Measurements from ENCODE around the gene FUNDC2. TPM values are rescaled to one million over a fixed set of nuclear protein-coding genes. Genes with fewer than 3 reads are reported as not detected.
A peak's percentile ranks its signal among the peaks of the same experiment; 100 is the strongest.

Gene FUNDC2
- total and polyA plus RNA-seq, 12 donors, result 71.5 to 210 (median 113) TPM

DNA sequence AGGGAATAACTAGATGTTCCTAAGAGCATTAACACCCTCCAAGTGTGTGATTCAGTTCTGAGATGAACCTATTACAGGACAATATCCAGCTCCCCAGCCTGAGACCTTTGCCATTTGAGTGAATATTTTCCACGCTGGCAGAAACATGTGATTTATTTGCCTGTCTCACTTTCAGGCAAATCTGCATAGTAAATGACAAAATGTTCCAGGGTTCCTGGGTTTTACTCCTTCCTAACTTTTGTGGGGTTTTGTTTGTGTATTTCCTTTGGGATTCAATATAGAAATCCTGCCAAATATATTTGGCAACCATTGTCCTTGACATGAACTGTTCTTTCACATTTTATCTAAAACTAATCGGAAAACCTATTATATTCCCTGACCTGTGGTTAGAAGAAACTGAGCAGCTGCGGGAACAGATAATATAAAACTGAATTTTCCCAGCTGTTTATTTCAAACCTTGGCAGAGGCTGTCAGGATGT is 16.6 kb upstream of the FUNDC2 start:
- DNase-seq, result peak in 4 of 7 donors; percentile 32 to 56 (median 38)
- Histone ChIP-seq H3K27me3 (no peaks in the 10 kb centered on the region), H3K4me3 (no peak overlapping the region), H3K9me3 (replicated peaks in 1 of 3) (no peaks in the 10 kb centered on the region), H3K4me1 (replicated peaks in 1 of 2) (peaks cover 7 to 21% of the 10 kb centered on the region in 2 donors), H3K36me3 (replicated peaks in 1 of 2) (no peaks in the 10 kb centered on the region), H3K27ac (peak overlapping the region in 4 of 5 donors; percentile 17 to 77 (median 62))
- intact Hi-C loops (cut with DNase I), result no loop called here
- 15 to 31% (median 22%) methylated on average over 3 of the region's 3 CpGs for WGBS, 4 donors
- TF ChIP-seq, protein P1, sequence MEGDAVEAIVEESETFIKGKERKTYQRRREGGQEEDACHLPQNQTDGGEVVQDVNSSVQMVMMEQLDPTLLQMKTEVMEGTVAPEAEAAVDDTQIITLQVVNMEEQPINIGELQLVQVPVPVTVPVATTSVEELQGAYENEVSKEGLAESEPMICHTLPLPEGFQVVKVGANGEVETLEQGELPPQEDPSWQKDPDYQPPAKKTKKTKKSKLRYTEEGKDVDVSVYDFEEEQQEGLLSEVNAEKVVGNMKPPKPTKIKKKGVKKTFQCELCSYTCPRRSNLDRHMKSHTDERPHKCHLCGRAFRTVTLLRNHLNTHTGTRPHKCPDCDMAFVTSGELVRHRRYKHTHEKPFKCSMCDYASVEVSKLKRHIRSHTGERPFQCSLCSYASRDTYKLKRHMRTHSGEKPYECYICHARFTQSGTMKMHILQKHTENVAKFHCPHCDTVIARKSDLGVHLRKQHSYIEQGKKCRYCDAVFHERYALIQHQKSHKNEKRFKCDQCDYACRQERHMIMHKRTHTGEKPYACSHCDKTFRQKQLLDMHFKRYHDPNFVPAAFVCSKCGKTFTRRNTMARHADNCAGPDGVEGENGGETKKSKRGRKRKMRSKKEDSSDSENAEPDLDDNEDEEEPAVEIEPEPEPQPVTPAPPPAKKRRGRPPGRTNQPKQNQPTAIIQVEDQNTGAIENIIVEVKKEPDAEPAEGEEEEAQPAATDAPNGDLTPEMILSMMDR (IDR thresholded peaks at IDR 0.05), result no peak
- no peak for TF ChIP-seq POLR2A (IDR thresholded peaks at IDR 0.05)

DNA sequence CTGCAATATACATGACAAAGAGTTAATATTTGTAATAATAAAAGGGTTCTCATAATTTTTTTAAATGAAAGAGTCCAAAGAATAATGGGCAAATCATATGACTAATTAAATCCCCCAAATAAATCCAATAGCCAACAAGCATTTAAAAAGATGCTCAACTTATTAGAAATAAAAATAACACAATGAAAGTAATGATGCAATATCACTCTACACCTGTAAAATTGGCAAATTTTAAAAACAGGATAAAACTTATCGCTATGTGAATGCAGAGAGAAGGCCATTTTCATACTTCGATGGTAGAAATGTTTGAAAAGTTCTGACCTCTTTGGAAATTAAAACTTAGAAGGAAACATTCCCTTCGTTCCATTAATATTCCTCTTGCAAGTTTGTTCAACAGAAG is 6.1 kb upstream of the FUNDC2 start:
- 77 to 85% (median 82%) methylated on average over 3 of the region's 3 CpGs for WGBS, 4 donors
- Histone ChIP-seq H3K36me3 (replicated peaks in 1 of 2) (no peaks in the 10 kb centered on the region), H3K9me3 (replicated peaks in 1 of 3) (no peaks in the 10 kb centered on the region), H3K4me1 (replicated peaks in 1 of 2) (no peaks in the 10 kb centered on the region), H3K27me3 (no peaks in the 10 kb centered on the region), H3K4me3 (no peak overlapping the region), H3K27ac (no peak overlapping the region)
- TF ChIP-seq, protein P1 (IDR thresholded peaks at IDR 0.05), result no peak
- no peak for TF ChIP-seq POLR2A (IDR thresholded peaks at IDR 0.05)
- intact Hi-C loops (cut with DNase I), result no loop called here
- DNase-seq, result no peak

DNA sequence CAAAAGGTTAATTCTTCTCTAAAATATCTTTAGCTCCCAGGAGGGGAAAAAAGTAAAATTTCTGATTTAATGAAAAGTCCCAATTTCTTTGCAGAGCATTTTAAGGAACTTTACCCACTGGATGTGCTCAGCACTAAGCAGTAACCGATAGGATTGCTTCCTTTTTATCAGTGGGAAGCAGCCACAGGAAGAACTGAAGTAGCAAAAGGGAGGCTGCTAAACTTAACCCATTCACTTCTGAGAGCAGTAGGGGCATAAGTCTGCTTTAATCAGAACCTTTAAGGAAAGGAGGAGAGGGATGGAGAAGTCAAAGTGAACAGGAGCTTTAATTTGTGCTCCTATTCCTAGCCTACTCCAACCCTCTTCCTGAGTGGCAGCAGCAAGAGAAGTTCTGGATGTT is 4.1 kb upstream of the FUNDC2 start, which contains the start of gene F8:
TSS of gene F8 (minus strand) at position 139 of the 400 bp plus-strand sequence. CDS start 171 bp downstream, outside the sequence.
- no peak within 1 kb of the TSS for H3K27ac ChIP-seq
- 0 to 18% (median 11%) methylated on average over 1 of the region's 1 CpG for WGBS, 4 donors
- no peak for DNase-seq
- TF ChIP-seq, protein P1 (IDR thresholded peaks at IDR 0.05), result no peak
- peak in 1 of 2 donors; percentile 20 for TF ChIP-seq POLR2A (IDR thresholded peaks at IDR 0.05)
- no peaks in the 10 kb centered on the region for H3K36me3 ChIP-seq (replicated peaks in 1 of 2)
- intact Hi-C loops (cut with DNase I), result no loop called here
- no peak within 1 kb of the TSS for H3K4me3 ChIP-seq
- H3K4me1 ChIP-seq (replicated peaks in 1 of 2), result no peaks in the 10 kb centered on the region
- no peaks in the 10 kb centered on the region for H3K27me3 ChIP-seq
- H3K9me3 ChIP-seq (replicated peaks in 1 of 3), result no peaks in the 10 kb centered on the region

DNA sequence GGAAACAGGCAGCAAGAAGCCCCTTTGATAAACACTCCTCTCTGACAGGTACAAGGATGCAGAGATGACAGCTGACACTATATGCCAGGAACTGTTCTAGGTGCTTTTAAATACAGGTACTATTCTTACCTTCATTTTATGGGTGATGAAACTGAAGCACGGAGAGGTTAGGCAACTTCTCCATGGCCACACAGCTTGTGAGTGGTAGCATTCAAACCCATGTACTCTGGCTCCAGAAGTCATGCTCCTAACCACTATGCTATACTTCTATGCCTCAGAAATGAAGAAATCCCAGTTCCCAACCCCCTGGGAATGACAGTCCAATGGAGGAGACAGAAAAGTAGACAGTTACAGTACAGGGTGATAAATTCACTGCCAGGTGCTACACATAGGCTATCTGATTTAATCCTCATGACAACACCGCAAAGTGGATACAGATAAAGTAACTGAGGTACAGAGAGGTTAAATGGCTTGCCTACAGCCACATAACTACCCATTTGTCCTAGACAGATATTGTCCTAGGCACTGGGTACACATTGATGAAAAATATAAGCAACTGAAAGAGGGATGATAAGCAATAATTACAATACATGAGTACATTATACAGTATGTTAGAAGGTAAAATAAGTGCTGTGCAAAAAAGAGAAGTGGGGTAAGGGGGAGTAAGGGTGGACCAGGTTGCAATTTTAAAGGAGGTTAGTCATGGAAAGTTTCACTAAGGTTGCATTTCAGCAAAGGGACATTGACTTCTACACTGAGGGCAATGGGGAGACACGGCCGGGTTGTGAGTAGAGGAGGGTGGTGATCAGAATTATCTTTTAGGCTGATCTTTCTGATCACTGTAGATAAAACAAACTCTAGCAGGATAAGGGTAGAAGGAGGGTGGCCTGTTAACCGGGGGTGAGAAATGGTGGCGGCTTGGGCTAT is 2.5 kb upstream of the FUNDC2 start:
- no peaks in the 10 kb centered on the region for H3K27me3 ChIP-seq
- intact Hi-C loops (cut with DNase I), result no loop called here
- TF ChIP-seq, protein P1 (IDR thresholded peaks at IDR 0.05), result no peak
- TF ChIP-seq POLR2A (IDR thresholded peaks at IDR 0.05), result no peak
- H3K4me3 ChIP-seq, result no peak overlapping the region
- no peak overlapping the region for H3K27ac ChIP-seq
- H3K4me1 ChIP-seq (replicated peaks in 1 of 2), result peaks cover 0 to 14% of the 10 kb centered on the region in 2 donors
- no peaks in the 10 kb centered on the region for H3K9me3 ChIP-seq (replicated peaks in 1 of 3)
- H3K36me3 ChIP-seq (replicated peaks in 1 of 2), result no peaks in the 10 kb centered on the region
- no peak for DNase-seq
- WGBS, 4 donors, result 84 to 96% (median 92%) methylated on average over 5 to 6 of the region's 6 CpGs

All from adrenal gland (tissue), 12 donors.